WTC11 (cell line): ENCODE results near the gene ALDH8A1. TPM values are rescaled to one million over a fixed set of nuclear protein-coding genes. Genes with fewer than 3 reads are reported as not detected.

ENCODE experiments used
- ATAC-seq: fragments of 200-7000 bp; cut with Tn5 transposase; 2 replicates; pipeline ENCODE4 v1.10.0; 2021; ENCODE audit warnings: mild to moderate bottlenecking, moderate library complexity
- CTCF ChIA-PET: fragments of 300-600 bp; sonication (Branson Sonifier 250); formaldehyde crosslinking; loops from one replicate; lab custom pipeline; 2021; ENCODE audit warnings: antibody characterized with exemption; lab: Charles Lee
- POLR2A ChIA-PET: fragments of 350-600 bp; sonication (Branson Sonifier 250); formaldehyde crosslinking; loops from one replicate; lab custom pipeline; 2021; ENCODE audit warnings: antibody characterized with exemption; lab: Charles Lee
- DNase-seq: peaks from one replicate; pipeline ENCODE4 v3.0.0; 2021; ENCODE audit warnings: low spot score
- H3K27ac Mint-ChIP-seq: 2 replicates; pipeline ENCODE4 v1.8.0; 2021; ENCODE audit warnings: mixed read lengths
- H3K27me3 Mint-ChIP-seq: 2 replicates; pipeline ENCODE4 v1.8.0; 2021; ENCODE audit warnings: low read depth, mild to moderate bottlenecking, moderate library complexity, mixed read lengths
- H3K36me3 Mint-ChIP-seq: 2 replicates; pipeline ENCODE4 v1.8.0; 2021; ENCODE audit warnings: mixed read lengths
- H3K4me1 Mint-ChIP-seq: 2 replicates; pipeline ENCODE4 v1.8.0; 2022; ENCODE audit warnings: mixed read lengths
- H3K4me3 Mint-ChIP-seq: 2 replicates; pipeline ENCODE4 v1.8.0; 2021; ENCODE audit warnings: mild to moderate bottlenecking, moderate library complexity, mixed read lengths
- H3K9me3 Mint-ChIP-seq: 2 replicates; pipeline ENCODE4 v1.8.0; 2021; ENCODE audit warnings: mixed read lengths
- ARID4B ChIP-seq: sonication (generic); formaldehyde crosslinking; IDR thresholded peaks from 2 replicates; pipeline ENCODE4 v1.8.0; 2023; ENCODE audit warnings: missing genetic modification reagents, mild to moderate bottlenecking, borderline replicate concordance
- ATF1 ChIP-seq: sonication (generic); formaldehyde crosslinking; IDR thresholded peaks from 2 replicates; pipeline ENCODE4 v1.8.1; 2023; ENCODE audit warnings: mild to moderate bottlenecking, moderate library complexity, missing genetic modification reagents
- ATF6 ChIP-seq: sonication (generic); formaldehyde crosslinking; IDR thresholded peaks from 2 replicates; pipeline ENCODE4 v1.8.1; 2023; ENCODE audit warnings: mild to moderate bottlenecking, missing genetic modification reagents
- CDX4 ChIP-seq: fragments of 250-450 bp; sonication (Bioruptor Pico); IDR thresholded peaks from 2 replicates; pipeline ENCODE4 v1.9.0; 2021; ENCODE audit warnings: moderate library complexity, mild to moderate bottlenecking, inconsistent platforms, borderline replicate concordance
- E2F1 ChIP-seq: sonication (generic); formaldehyde crosslinking; IDR thresholded peaks from 2 replicates; pipeline ENCODE4 v1.8.0; 2022; ENCODE audit warnings: mild to moderate bottlenecking, missing genetic modification reagents
- E2F4 ChIP-seq: sonication (generic); formaldehyde crosslinking; IDR thresholded peaks from 2 replicates; pipeline ENCODE4 v1.8.1; 2022; ENCODE audit warnings: low read depth, mild to moderate bottlenecking, moderate library complexity, missing genetic modification reagents, borderline replicate concordance
- ESRRA ChIP-seq: sonication (generic); formaldehyde crosslinking; IDR thresholded peaks from 2 replicates; pipeline ENCODE4 v1.8.1; 2022; ENCODE audit warnings: mild to moderate bottlenecking, missing genetic modification reagents, borderline replicate concordance
- NFYB ChIP-seq: sonication (generic); formaldehyde crosslinking; conservative IDR thresholded peaks from 2 replicates; pipeline ENCODE4 v1.8.0; 2022; ENCODE audit warnings: low read depth, missing genetic modification reagents
- TP53 ChIP-seq: sonication (generic); formaldehyde crosslinking; IDR thresholded peaks from 2 replicates; pipeline ENCODE4 v1.8.1; 2023; ENCODE audit warnings: mild to moderate bottlenecking, missing genetic modification reagents
- ZMAT4 ChIP-seq: fragments of 250-450 bp; sonication (Bioruptor Pico); IDR thresholded peaks from 2 replicates; pipeline ENCODE4 v1.9.0; 2021; ENCODE audit warnings: mild to moderate bottlenecking
- ZNF281 ChIP-seq: sonication (generic); formaldehyde crosslinking; IDR thresholded peaks from 2 replicates; pipeline ENCODE4 v1.8.0; 2023; ENCODE audit warnings: mild to moderate bottlenecking, missing genetic modification reagents
- ZNF425 ChIP-seq: fragments of 250-450 bp; sonication (Bioruptor Pico); conservative IDR thresholded peaks from 2 replicates; pipeline ENCODE4 v1.9.0; 2021; ENCODE audit warnings: mild to moderate bottlenecking
- ZNF512 ChIP-seq: sonication (generic); formaldehyde crosslinking; IDR thresholded peaks from 2 replicates; pipeline ENCODE4 v1.8.1; 2022; ENCODE audit warnings: missing genetic modification reagents, borderline replicate concordance
- total RNA-seq: library from RNA; stranded (reverse); gene quantifications from 3 replicates; pipeline ENCODE4 v1.2.3, GENCODE V29; 2021

ALDH8A1 gene
- total RNA-seq, 1 experiment from 2014 or later: 0.17 TPM

GRCh38 chr6:134896910-134897309 is 53.0 kb downstream of the ALDH8A1 start:
- Mint-ChIP-seq H3K4me1 (no peaks in the 10 kb centered on the region), H3K4me3 (no peak overlapping the region), H3K27me3 (no peaks in the 10 kb centered on the region; the same call in 1 of the 2 replicates), H3K27ac (no peak overlapping the region), H3K9me3 (peaks cover 13% of the 10 kb centered on the region), H3K36me3 (peaks cover 5% of the 10 kb centered on the region; the same call in 1 of the 2 replicates)
- DNase-seq (no peak), ATAC-seq (no peak)
- no peak for TF ChIP-seq ZNF281
- no peak for TF ChIP-seq ESRRA (CRISPR knock-in tag)
- no peak for TF ChIP-seq CDX4 (CRISPR knock-in tag)
- no peak for TF ChIP-seq E2F4 (CRISPR knock-in tag)
- no peak for TF ChIP-seq NFYB (CRISPR knock-in tag)
- TF ChIP-seq TP53 (CRISPR knock-in tag): no peak
- no peak for TF ChIP-seq ATF1
- no peak for TF ChIP-seq ZNF425 (CRISPR knock-in tag)
- TF ChIP-seq ZNF512 (CRISPR knock-in tag): no peak
- no peak for TF ChIP-seq ZMAT4 (CRISPR knock-in tag)
- no peak for TF ChIP-seq E2F1 (CRISPR knock-in tag)
- no peak for TF ChIP-seq ARID4B (CRISPR knock-in tag)
- no peak for TF ChIP-seq ATF6 (CRISPR knock-in tag)
- POLR2A ChIA-PET: no interaction called here
- CTCF ChIA-PET: no interaction called here
